GM18526 (cell line): ENCODE results near the gene SELE.

Source experiments
- POLR2A ChIP-seq: IDR thresholded peaks from 3 replicates; pipeline ENCODE4 v1.6.1; 2011; ENCODE audit not compliant: insufficient read length; ENCODE audit errors: extremely low read depth

The SELE gene, protein sequence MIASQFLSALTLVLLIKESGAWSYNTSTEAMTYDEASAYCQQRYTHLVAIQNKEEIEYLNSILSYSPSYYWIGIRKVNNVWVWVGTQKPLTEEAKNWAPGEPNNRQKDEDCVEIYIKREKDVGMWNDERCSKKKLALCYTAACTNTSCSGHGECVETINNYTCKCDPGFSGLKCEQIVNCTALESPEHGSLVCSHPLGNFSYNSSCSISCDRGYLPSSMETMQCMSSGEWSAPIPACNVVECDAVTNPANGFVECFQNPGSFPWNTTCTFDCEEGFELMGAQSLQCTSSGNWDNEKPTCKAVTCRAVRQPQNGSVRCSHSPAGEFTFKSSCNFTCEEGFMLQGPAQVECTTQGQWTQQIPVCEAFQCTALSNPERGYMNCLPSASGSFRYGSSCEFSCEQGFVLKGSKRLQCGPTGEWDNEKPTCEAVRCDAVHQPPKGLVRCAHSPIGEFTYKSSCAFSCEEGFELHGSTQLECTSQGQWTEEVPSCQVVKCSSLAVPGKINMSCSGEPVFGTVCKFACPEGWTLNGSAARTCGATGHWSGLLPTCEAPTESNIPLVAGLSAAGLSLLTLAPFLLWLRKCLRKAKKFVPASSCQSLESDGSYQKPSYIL

DNA sequence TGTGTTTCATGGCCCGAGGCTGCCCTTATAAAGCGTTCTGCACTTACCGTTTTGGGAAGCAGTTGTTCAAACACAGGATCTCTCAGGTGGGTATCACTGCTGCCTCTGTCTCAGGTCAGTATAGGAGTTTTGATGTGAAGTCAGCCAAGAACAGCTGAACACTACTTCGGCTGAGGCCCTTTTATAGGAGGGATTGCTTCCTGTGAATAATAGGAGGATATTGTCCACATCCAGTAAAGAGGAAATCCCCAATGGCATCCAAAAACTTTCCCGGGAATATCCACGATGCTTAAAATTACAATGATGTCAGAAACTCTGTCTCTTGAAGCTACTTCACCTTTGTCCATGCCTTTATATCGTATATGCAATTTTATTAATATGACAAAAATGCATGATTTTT lies at the start of gene SELE:
Gene SELE, minus strand, starts transcription at position 156 of the 400 bp plus-strand sequence. CDS start 467 bp downstream, outside the sequence.
- TF ChIP-seq POLR2A: no peak

DNA sequence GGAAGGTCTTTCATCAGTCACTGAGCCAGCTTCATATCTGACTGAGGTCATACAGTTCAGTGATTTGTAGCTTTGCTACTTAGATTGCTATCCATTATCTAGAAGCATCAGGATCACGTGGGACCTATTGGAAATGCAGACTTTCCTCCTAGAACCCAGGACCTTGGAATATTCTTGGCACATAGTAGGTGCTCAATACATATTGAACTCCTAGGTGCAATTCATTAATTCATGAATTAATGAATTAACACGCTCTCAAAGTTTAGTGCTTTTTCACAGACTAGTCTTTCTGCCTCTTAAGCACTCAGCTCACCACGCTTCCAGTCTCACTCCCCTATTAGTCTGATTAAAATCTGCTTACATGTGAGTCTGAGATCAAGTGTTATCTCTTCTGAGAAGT lies 48.7 kb upstream of the SELE start:
- TF ChIP-seq POLR2A: no peak

DNA sequence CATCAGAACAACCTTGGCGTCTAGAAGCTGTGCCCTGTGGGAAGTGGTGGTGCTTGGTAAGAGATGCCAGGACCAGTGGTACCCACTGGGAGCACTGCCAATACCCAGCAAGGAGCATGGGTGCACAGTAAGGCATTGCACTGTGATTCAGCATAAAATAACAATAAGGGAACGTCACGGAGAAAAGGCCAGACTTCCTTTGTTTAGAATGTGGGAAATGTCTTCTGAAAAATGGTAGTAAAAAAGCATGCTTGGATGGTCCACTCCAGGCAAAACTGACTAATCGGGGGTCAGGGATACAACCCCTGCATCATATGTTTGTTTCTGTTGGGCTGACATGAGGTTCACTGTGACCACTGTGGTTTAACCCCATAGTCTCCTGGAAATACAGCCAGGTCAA lies 46.1 kb upstream of the SELE start:
- no peak for TF ChIP-seq POLR2A

DNA sequence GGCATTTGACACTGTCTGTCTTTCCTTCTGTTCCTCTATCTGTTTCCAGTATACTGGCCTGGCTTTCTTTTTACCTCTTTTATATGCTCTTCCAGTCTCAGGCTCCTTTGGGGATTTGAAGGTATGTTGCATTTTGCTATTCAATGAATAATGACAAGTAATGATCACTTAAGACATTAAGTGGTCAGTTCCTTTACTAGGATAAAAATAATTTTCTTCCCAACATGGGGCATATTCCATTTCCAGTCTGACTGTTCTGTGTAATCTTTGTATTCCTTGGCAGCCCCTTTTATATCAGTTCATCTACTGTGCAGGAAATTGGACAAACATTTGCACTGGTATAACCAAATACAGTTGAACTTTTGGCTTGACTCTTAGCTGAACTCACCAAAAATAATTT lies 45.3 kb upstream of the SELE start:
- TF ChIP-seq POLR2A: no peak

DNA sequence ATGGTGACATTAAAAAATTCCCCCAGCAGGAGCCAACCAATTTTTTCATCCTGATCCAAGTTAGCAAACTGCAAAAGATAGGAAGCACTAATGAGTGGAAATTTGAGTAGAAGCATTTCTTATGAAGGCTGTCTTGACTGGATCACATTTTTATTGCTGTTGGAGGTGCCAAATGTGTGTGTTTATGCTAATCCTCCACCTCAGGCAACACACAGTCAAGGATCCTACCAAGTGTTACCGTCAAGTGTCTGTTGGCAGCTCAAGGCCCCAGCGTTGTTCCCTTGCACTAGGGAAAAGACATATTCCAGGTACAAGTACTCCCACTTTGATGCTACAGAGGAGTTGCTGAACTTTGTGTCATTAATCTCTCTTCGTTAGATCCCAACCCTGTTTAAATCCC lies 42.6 kb upstream of the SELE start:
- no peak for TF ChIP-seq POLR2A

DNA sequence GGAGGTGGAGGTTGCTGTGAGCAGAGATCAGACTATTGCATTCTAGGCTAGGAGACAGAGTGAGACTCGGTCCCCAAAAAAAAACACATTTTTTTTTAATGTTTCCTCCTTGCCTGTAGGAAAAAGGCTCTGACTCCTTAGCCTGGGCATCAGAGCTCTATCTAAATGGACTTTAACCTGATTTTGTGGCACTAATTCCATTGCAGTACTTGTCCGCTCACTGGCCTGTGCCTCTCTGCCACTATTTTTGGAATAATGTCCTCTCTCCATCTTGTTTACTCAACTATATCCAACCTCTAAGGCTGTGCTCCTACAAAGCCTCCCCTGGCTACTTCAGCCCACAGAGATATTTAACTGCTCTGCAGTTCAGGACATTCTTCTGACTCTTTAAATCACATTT lies 34.3 kb upstream of the SELE start:
- TF ChIP-seq POLR2A: no peak

DNA sequence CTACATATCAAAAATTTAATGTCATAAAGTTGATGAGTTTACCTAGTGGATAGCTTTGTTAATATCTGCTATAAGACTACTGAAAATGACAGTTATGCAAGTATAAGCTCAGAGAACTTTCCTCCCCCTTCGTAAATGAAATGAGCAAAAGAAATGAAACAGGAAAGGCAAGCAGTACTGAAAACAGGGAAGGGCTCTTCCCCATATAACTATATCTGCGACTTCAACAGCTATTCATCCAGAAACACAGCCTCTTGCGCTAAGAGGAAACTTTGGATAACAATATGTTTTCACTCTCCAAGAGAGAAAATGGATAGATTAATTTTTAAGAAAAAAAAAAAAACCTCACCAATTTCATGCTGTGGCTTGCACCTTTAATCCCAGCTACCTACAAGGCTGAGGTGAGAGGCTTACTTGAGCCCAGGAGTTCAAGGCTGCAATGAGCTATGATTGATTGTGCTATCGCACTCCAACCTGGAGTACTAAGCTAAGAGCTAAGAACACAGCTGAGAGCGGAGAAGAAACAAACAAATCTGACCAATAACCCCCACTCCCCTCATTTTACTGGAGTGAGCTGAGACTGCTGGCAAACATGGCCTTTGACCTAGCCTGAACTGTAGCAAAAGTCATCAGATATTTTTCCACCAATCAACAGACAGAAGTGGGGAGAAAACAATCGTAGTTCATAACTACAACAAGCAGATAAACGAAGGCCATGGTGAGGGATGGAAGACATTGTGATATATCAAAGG lies 31.9 kb upstream of the SELE start:
- no peak for TF ChIP-seq POLR2A

DNA sequence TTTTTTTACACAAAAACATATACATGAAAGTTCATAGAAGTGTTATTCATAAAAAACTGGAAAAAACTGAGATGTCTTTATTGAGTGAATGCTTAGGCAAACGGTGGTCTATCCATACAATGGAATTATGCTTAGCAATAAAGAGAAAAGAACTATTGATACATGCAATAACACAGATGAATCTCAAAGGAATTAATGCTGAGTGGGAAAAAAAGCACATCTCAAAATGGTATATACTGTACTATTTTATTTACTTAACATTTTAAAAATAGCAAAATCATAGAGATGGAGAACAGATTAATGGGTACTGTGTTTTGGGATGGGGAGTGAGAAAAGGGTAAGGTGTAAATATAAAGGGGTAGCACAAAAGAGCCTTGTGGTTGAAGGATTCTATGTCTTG lies 31.0 kb upstream of the SELE start:
- no peak for TF ChIP-seq POLR2A

DNA sequence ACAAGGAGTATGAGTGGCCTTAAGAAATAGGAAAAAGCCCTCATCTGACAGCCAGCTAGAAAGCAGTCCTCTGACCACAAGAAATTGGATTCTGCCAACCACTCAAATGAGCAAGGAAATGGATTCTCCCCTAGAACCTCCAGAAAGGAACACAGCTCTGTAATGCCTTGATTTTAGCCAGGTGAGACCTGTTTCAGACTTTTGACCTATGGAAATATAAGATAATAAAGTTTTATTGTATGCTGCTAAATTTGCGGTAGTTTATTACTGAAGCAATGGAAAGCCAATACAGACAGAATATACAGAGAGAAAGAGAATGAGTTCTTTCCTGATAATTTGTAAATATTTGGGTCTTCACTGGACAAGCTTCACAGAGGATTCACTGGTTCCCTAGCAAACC lies 28.8 kb upstream of the SELE start:
- TF ChIP-seq POLR2A: no peak

DNA sequence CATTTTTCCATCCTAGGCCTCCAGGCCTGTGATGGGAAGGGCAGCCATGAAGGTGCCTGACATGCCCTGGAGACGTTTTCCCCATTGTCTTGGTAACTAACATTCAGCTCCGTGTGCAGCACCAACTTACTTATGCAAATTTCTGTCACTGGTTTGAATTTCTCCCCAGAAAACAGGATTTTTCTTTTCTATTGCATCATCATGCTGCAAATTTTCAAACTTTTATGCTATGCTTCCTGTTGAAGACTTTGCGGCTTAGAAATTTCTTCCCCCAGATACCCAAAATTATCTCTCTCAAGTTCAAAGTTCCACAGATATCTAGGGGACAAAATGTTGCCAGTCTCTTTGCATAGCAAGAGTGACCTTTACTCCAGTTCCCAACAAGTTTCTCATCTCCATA lies 25.2 kb upstream of the SELE start:
- no peak for TF ChIP-seq POLR2A

DNA sequence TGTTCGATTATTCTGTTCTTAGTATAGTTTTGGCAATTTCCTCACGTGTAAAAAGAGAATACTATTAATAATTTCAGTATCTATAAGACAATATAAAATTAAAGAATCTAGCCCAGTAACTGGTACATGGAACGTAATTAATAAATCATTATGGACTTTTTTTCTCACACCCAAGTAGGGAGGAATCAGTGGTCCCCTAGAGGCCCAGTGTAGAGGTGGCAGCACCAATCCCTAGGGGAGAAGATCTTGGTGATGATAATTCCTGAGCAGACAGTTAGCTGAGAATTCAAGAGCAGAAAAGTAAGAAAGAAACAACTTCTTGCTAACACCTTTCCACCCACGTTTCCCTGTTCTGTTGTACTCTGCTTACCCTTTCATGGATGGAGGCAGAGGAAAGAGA lies 19.7 kb upstream of the SELE start:
- TF ChIP-seq POLR2A: no peak

DNA sequence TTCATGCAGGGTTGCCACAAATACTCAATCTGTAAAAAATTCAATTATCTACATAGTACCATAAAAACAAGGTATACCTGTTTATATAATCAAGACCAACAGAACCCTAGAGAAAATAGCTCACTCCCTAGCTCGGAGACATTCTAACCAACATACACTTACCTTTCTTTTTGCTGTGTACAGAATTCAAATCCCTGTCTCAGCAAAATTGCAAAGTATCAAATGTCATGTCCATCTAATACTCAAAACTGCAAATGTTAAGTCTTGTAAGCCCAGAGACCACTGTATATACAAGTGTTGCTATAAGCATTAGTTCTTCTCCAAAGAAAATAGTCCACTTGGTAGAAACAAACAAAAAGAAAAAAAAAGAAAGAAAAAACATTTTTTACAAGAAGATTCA lies 16.2 kb upstream of the SELE start:
- TF ChIP-seq POLR2A: no peak

DNA sequence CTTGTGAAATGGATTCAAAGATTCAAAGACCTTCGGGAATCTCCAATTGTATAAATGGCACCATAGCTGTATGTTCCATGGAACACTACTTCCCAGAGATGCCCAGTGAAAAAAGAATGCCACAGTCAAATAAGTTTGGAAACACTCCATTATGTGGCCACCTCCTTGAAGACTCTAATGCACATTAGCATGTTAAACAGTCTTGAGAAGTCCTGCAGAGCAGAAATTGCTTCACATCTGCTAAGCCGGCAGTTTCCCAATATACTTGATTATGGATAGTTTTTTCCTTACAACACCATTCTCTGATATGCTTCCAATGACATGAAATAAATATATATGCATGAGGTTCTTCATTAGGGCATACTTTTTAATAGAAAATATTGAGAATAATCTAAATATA lies 12.7 kb upstream of the SELE start:
- TF ChIP-seq POLR2A: no peak

DNA sequence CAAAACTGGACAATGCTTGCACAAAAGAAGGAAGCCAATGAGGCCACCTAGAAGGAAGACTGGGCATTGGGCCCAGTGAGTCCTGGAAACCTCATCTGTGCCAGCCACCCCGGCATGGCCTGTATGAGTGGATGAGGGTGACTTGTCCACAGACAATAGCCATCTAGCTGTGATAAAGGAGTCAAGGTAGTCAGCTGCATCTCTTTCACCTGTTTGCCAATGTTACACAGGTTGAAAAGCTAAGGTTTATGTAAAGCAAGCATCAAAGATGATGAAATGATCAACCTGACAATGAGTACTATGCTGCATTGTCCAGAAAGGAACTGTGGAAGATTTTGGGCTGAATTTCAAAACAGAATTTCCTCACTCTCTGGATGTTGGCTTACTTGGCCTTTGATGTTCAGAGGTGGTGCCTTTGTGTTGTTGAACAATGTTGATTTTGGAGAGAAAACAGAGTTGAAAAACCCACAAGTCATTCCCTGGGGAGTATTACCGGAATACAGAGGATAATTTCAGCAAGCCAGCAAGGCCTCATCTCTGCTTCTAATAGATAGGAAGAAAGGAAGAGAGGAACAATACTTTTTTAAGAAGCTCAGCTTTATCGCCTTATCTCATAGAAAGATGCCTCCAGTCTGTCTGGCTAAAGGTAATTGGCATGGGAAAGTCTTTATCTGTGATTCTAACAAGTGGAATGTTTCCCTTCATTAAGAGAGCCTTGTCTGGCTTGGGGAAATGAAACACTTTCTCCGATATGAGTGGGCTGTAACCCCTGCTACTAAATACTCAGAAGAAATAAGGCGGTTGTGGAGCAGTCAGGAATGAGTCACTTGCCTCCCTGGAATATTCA lies 11.4 kb upstream of the SELE start:
- no peak for TF ChIP-seq POLR2A
